Neural cell (in vitro differentiated cells): ENCODE data around the gene RFESD.

ENCODE experiments used
- CTCF ChIP-seq: fragments of 450-650 bp; IDR thresholded peaks from 2 replicates; pipeline ENCODE4 v1.5.1; 2014; ENCODE audit warnings: antibody characterized with exemption, mild to moderate bottlenecking, moderate library complexity; ENCODE audit not compliant: poor library complexity, severe bottlenecking
- TAF1 ChIP-seq: IDR thresholded peaks from 2 replicates; pipeline ENCODE4 v1.6.1; 2012; ENCODE audit warnings: low read depth

GRCh38 chr5:95600557-95600956 is 46.0 kb upstream of the RFESD start:
- TF ChIP-seq CTCF (no peak), TAF1 (no peak)
